SK-N-SH treated with all-trans-retinoic acid at 6 μM for 48 hours (cell line): ENCODE measurements around the gene ASPRV1.

ENCODE experiments used
- CSDC2 ChIP-seq: fragments of 250-450 bp; sonication (Bioruptor Pico); IDR thresholded peaks from 2 replicates; pipeline ENCODE4 v1.5.0; 2020; ENCODE audit warnings: mild to moderate bottlenecking, moderate library complexity
- ISL1 ChIP-seq: fragments of 250-450 bp; sonication (Bioruptor Pico); IDR thresholded peaks from 2 replicates; pipeline ENCODE4 v2.1.2; 2022; ENCODE audit warnings: mild to moderate bottlenecking, moderate library complexity
- TCF4 ChIP-seq: fragments of 250-450 bp; sonication (Bioruptor Pico); IDR thresholded peaks from 2 replicates; pipeline ENCODE4 v1.8.0; 2021; ENCODE audit warnings: mild to moderate bottlenecking, moderate library complexity, borderline replicate concordance
- ZFP30 ChIP-seq: fragments of 450-650 bp; formaldehyde crosslinking; IDR thresholded peaks from 2 replicates; pipeline ENCODE4 v1.5.0; 2022; ENCODE audit warnings: mild to moderate bottlenecking, moderate library complexity
- ZNF70 ChIP-seq: fragments of 450-650 bp; formaldehyde crosslinking; IDR thresholded peaks from 2 replicates; pipeline ENCODE4 v1.5.0; 2020; ENCODE audit warnings: mild to moderate bottlenecking, moderate library complexity
- ZNF8 ChIP-seq: fragments of 450-650 bp; formaldehyde crosslinking; IDR thresholded peaks from 2 replicates; pipeline ENCODE4 v1.5.0; 2020; ENCODE audit warnings: mild to moderate bottlenecking, moderate library complexity

DNA sequence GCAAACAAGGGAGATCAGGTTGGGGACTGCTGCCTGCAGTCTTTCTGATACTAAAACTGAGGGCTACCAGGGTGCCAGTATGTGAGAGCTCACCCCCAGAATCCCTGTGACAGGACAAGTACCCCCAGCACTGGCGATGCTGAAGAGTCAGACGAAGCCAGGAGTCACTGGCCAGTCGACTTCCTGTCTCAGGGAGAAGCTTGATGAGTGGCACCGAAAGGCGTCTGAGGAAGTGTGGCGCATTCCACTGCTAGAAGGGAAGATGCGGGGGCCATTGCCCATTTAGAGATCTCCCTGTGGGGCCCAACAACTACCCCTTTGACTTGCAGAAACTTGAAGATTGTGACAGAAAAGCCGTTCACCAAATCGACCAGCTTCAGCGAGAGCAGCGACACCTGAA lies 24.5 kb downstream of the ASPRV1 start:
- no peak for TF ChIP-seq TCF4 (CRISPR knock-in tag)
- no peak for TF ChIP-seq ZNF8 (CRISPR knock-in tag)
- TF ChIP-seq ZNF70 (CRISPR knock-in tag): no peak
- no peak for TF ChIP-seq CSDC2 (CRISPR knock-in tag)
- no peak for TF ChIP-seq ZFP30 (CRISPR knock-in tag)
- no peak for TF ChIP-seq ISL1 (CRISPR knock-in tag)
